ENCODE measurements around the gene SYTL1. TPM values are rescaled to one million over a fixed set of nuclear protein-coding genes. Genes with fewer than 3 reads are reported as not detected.

SYTL1 gene
- total RNA-seq, 3 donors from 2014 or later (not counting 1 experiment from before 2014, with no cell fraction given), result 244 to 312 (median 273) TPM

DNA sequence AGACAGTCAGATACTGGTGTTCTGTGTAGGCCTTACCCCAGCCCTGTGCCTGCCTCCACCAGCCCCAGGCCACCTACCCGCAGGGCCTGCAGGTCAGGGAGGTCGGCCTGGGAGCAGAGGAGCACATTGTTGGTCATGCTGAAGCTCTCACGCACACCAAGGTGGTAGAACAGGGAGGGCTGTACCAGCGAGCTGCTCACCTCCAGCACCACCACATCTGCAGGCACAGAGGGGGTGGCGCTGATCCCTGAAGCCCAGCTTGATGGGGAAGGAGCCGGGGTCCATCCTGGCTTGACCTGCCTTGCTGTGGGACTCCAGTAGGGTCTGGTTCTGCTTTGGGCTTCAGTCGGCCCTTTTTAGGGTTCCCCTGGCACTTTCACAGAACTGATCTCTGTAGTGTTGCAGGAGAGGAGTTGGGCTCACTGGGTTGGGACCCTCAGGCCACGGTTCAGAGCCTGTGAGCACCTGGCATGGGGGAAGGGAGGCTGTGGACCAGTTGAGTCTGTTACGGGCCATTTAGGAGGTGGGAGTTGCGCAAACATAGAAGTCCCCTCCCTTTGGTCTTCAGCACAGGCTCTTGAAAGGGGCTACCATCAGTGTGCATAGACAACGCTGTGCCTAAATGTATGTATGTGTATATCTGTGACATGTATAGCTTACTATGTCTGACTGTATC, 23.0 kb downstream of the SYTL1 start:
- H3K27me3 Mint-ChIP-seq (ENCODE audit: low read depth in 2 of 2), result no peaks in the 10 kb centered on the region

DNA sequence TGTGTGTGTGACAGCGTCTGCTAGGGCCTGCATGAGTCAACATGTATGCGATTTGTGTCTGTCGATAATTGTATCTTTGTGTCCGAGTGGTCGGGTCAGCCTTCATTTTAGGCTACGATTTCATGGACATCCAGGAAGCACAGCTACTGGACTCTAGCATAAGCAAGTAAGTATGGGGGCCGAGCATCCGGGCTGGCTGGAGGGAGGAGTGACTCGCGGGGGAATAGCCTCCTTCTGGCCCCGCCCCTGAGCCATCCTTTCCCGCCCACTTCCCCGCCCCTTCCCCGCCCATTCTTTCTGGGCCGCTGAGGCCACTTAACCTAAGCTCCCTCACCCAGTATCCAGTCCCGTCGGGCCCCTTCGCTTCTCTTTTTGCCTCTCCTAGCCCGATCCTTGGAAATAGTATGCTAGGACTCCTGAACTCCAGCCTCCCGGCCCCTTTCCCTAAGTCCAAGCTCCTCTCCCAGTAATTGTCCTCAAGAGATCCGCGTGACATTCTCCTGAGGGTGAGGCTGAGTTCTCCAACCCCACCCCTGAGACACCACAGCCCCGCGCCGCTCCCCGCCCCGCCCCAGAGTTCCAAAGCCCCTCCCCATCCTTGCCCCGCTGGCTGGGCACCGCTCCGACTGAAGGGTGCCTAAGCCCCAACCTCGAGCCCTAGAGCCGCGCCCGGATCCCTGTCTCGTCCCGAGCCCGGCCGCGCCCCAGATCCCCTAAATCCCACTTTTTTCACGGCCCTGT, 23.7 kb downstream of the SYTL1 start:
- ATAC-seq (peak; percentile 75 to 80 (median 78)), DNase-seq (peak; percentile 68 to 86)
- Mint-ChIP-seq H3K36me3 (no peaks in the 10 kb centered on the region), H3K4me3 (peak overlapping the region; percentile 92), H3K27me3 (ENCODE audit: low read depth in 2 of 2) (no peaks in the 10 kb centered on the region), H3K27ac (peak overlapping the region; percentile 41 to 82), H3K9me3 (no peaks in the 10 kb centered on the region), H3K4me1 (peaks cover 12 to 42% of the 10 kb centered on the region in 2 donors)
- 5% methylated on average over 40 of the region's 40 CpGs for WGBS (ENCODE audit: insufficient coverage)
- no peaks in the 10 kb centered on the region for H3K36me3 ChIP-seq (ENCODE audit: control insufficient read depth, insufficient read depth, low read length)
- no peaks in the 10 kb centered on the region for H3K27me3 ChIP-seq (ENCODE audit: control insufficient read depth, insufficient read depth, low read length)
- H3K4me1 ChIP-seq (ENCODE audit: control insufficient read depth, insufficient read depth, low read length), result peaks cover 57% of the 10 kb centered on the region
- H3K4me3 ChIP-seq (ENCODE audit: low read length), result peak overlapping the region; percentile 66
- peak overlapping the region; percentile 26 for H3K27ac ChIP-seq (ENCODE audit: low read length)
- intact Hi-C loops (cut with micrococcal nuclease), result no loop called here
- H3K9me3 ChIP-seq (ENCODE audit: control insufficient read depth, insufficient read depth, low read length), result no peaks in the 10 kb centered on the region
- TF ChIP-seq, protein P1, sequence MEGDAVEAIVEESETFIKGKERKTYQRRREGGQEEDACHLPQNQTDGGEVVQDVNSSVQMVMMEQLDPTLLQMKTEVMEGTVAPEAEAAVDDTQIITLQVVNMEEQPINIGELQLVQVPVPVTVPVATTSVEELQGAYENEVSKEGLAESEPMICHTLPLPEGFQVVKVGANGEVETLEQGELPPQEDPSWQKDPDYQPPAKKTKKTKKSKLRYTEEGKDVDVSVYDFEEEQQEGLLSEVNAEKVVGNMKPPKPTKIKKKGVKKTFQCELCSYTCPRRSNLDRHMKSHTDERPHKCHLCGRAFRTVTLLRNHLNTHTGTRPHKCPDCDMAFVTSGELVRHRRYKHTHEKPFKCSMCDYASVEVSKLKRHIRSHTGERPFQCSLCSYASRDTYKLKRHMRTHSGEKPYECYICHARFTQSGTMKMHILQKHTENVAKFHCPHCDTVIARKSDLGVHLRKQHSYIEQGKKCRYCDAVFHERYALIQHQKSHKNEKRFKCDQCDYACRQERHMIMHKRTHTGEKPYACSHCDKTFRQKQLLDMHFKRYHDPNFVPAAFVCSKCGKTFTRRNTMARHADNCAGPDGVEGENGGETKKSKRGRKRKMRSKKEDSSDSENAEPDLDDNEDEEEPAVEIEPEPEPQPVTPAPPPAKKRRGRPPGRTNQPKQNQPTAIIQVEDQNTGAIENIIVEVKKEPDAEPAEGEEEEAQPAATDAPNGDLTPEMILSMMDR (IDR thresholded peaks at IDR 0.05), result no peak

More for the DNA sequence above, 23.0 kb downstream of the SYTL1 start:
- 83% methylated on average over 11 of the region's 11 CpGs for WGBS (ENCODE audit: insufficient coverage)
- Histone ChIP-seq H3K4me3 (ENCODE audit: low read length) (no peak overlapping the region), H3K9me3 (ENCODE audit: control insufficient read depth, insufficient read depth, low read length) (no peaks in the 10 kb centered on the region), H3K4me1 (ENCODE audit: control insufficient read depth, insufficient read depth, low read length) (peaks cover 58% of the 10 kb centered on the region), H3K27me3 (ENCODE audit: control insufficient read depth, insufficient read depth, low read length) (no peaks in the 10 kb centered on the region), H3K36me3 (ENCODE audit: control insufficient read depth, insufficient read depth, low read length) (no peaks in the 10 kb centered on the region), H3K27ac (ENCODE audit: low read length) (no peak overlapping the region)
- peak overlapping the region; percentile 41 to 82 for H3K27ac Mint-ChIP-seq
- TF ChIP-seq, protein P1 (IDR thresholded peaks at IDR 0.05), result no peak
- DNase-seq (no peak), ATAC-seq (no peak)
- no peaks in the 10 kb centered on the region for H3K36me3 Mint-ChIP-seq
- intact Hi-C loops (cut with micrococcal nuclease), result no loop called here
- H3K4me3 Mint-ChIP-seq, result peak overlapping the region; percentile 92
- no peaks in the 10 kb centered on the region for H3K9me3 Mint-ChIP-seq
- H3K4me1 Mint-ChIP-seq, result peaks cover 17 to 49% of the 10 kb centered on the region in 2 donors

DNA sequence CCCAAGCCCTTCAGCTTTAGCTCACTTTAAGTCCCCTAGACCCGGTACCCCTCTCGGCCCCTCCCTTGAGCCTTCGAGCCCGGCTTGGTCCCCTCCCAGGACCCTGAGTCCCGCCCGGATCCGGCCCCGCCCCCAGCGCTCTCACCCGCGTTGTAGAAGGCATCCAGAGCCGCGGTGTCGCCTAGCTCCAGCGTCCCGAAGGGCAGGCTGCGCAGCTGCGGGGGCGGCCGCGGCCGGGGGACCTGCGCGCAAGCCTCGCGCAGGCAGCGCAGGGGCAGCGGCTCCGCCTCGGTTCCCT, 24.2 kb downstream of the SYTL1 start:
- Mint-ChIP-seq H3K4me1 (peaks cover 12 to 38% of the 10 kb centered on the region in 2 donors), H3K27me3 (ENCODE audit: low read depth in 2 of 2) (no peaks in the 10 kb centered on the region), H3K36me3 (no peaks in the 10 kb centered on the region), H3K27ac (peak overlapping the region; percentile 41 to 82), H3K9me3 (no peaks in the 10 kb centered on the region), H3K4me3 (peak overlapping the region; percentile 92)
- Histone ChIP-seq H3K36me3 (ENCODE audit: control insufficient read depth, insufficient read depth, low read length) (no peaks in the 10 kb centered on the region), H3K27ac (ENCODE audit: low read length) (peak overlapping the region; percentile 26), H3K4me1 (ENCODE audit: control insufficient read depth, insufficient read depth, low read length) (peaks cover 54% of the 10 kb centered on the region), H3K9me3 (ENCODE audit: control insufficient read depth, insufficient read depth, low read length) (no peaks in the 10 kb centered on the region), H3K4me3 (ENCODE audit: low read length) (peak overlapping the region; percentile 66), H3K27me3 (ENCODE audit: control insufficient read depth, insufficient read depth, low read length) (no peaks in the 10 kb centered on the region)
- ATAC-seq (peak; percentile 37 to 42 (median 40)), DNase-seq (peak; percentile 47 to 74)
- TF ChIP-seq, protein P1 (IDR thresholded peaks at IDR 0.05), result no peak
- intact Hi-C loops (cut with micrococcal nuclease), result no loop called here
- WGBS (ENCODE audit: insufficient coverage), result 0% methylated on average over 30 of the region's 30 CpGs
